H1 (cell line): ENCODE measurements around the gene PGBD5. TPM values are rescaled to one million over a fixed set of nuclear protein-coding genes. Genes with fewer than 3 reads are reported as not detected.

Experiments
- CTCF ChIA-PET: fragments of 300-600 bp; sonication (Branson Sonifier 250); formaldehyde crosslinking; loops from one replicate; lab custom pipeline; 2021; ENCODE audit not compliant: partially characterized antibody; lab: Charles Lee
- POLR2A ChIA-PET: fragments of 300-600 bp; sonication (Branson Sonifier 250); formaldehyde crosslinking; loops from one replicate; lab custom pipeline; 2021; ENCODE audit warnings: inconsistent platforms; ENCODE audit not compliant: partially characterized antibody; lab: Charles Lee
- DNase-seq, 2 experiments: peaks; one replicate each; pipeline versions ENCODE4 v3.0.0 to v3.0.0-alpha.2; 2010 to 2022; ENCODE audit warnings: low spot score in 2 of 2, low read depth in 1 of 2, mixed read lengths in 1 of 2
- FAIRE-seq: peaks from 2 replicates; lab custom pipeline; 2011; peaks lifted over from hg19 to GRCh38; lab: Jason Lieb, UNC
- H2AFZ ChIP-seq: 2 replicates; pipeline ENCODE4 v1.8.1; 2012; ENCODE audit warnings: low read length, inconsistent platforms
- H2AK5ac ChIP-seq: 2 replicates; pipeline ENCODE4 v1.6.1; 2013; ENCODE audit warnings: low read depth, low read length
- H2BK120ac ChIP-seq: replicated peaks from 2 replicates; pipeline ENCODE3; 2013; ENCODE audit warnings: low read depth, low read length, inconsistent platforms
- H2BK12ac ChIP-seq: 2 replicates; pipeline ENCODE4 v1.6.1; 2013; ENCODE audit warnings: low read depth, low read length
- H2BK15ac ChIP-seq: 2 replicates; pipeline ENCODE4 v1.6.1; 2013; ENCODE audit warnings: low read length
- H2BK20ac ChIP-seq: 2 replicates; pipeline ENCODE4 v1.6.1; 2013; ENCODE audit warnings: low read length
- H2BK5ac ChIP-seq: 2 replicates; pipeline ENCODE4 v1.6.1; 2013; ENCODE audit warnings: low read depth, low read length
- H3K14ac ChIP-seq: 2 replicates; pipeline ENCODE4 v1.6.1; 2013; ENCODE audit warnings: inconsistent platforms; ENCODE audit not compliant: insufficient read length
- H3K18ac ChIP-seq: 2 replicates; pipeline ENCODE4 v1.6.1; 2013; ENCODE audit warnings: low read length; ENCODE audit errors: extremely low read depth
- H3K23ac ChIP-seq: 2 replicates; pipeline ENCODE4 v1.6.1; 2013; ENCODE audit warnings: inconsistent platforms; ENCODE audit not compliant: insufficient read length
- H3K23me2 ChIP-seq: 2 replicates; pipeline ENCODE4 v1.6.1; 2013; ENCODE audit warnings: low read depth, low read length
- H3K27ac ChIP-seq: 2 replicates; pipeline ENCODE4 v1.6.1; 2011; ENCODE audit warnings: low read depth, low read length, inconsistent platforms
- H3K27me3 ChIP-seq, 4 experiments: replicated peaks in 1 of 4; 1 replicate in 1 of 4; 2 replicates in 3 of 4; pipeline versions ENCODE4 v1.6.1 to v1.8.1; 2011 to 2013; ENCODE audit warnings: low read length in 3 of 4, mild to moderate bottlenecking in 3 of 4, inconsistent platforms in 2 of 4, mixed read lengths in 2 of 4, moderate library complexity in 1 of 4; ENCODE audit not compliant: control insufficient read depth in 3 of 4, insufficient read depth in 3 of 4; ENCODE audit errors: extremely low read depth in 1 of 4
- H3K36me3 ChIP-seq, 4 experiments: 2 replicates each; pipeline versions ENCODE4 v1.6.1 to v1.8.1; 2011 to 2013; ENCODE audit warnings: mild to moderate bottlenecking in 4 of 4, low read length in 3 of 4, moderate library complexity in 2 of 4, control low read depth in 1 of 4, inconsistent platforms in 1 of 4; ENCODE audit not compliant: insufficient read depth in 4 of 4, control insufficient read depth in 2 of 4
- H3K4ac ChIP-seq: replicated peaks from 2 replicates; pipeline ENCODE3; 2013; ENCODE audit warnings: low read length, low read depth, mixed read lengths, inconsistent platforms; ENCODE audit not compliant: insufficient read length
- H3K4me1 ChIP-seq, 4 experiments: replicated peaks in 1 of 4; 1 replicate in 1 of 4; 2 replicates in 3 of 4; pipeline versions ENCODE4 v1.6.1 to v1.8.1; 2011 to 2013; ENCODE audit warnings: low read length in 3 of 4, inconsistent platforms in 2 of 4, mixed read lengths in 1 of 4; ENCODE audit not compliant: insufficient read depth in 4 of 4, control insufficient read depth in 3 of 4
- H3K4me2 ChIP-seq, 2 experiments: 2 replicates each; pipeline versions ENCODE4 v1.6.1 to v1.8.1; 2011 to 2013; ENCODE audit warnings: low read depth in 2 of 2, low read length in 2 of 2, control low read depth in 1 of 2, inconsistent platforms in 1 of 2, mild to moderate bottlenecking in 1 of 2; ENCODE audit not compliant: insufficient read depth in 1 of 2
- H3K4me3 ChIP-seq, 4 experiments: fragments of 200-600, 300-600 bp in 1 of 4; sonication (generic), shearing (Covaris generic), sonication (Bioruptor Twin) in 1 of 4; 2 replicates each; pipeline versions ENCODE4 v1.5.1 to v1.8.1; 2011 to 2016; ENCODE audit warnings: low read length in 4 of 4, low read depth in 3 of 4, control low read depth in 2 of 4, inconsistent platforms in 2 of 4, mild to moderate bottlenecking in 2 of 4, mixed read lengths in 1 of 4, moderate library complexity in 1 of 4; ENCODE audit not compliant: insufficient read depth in 2 of 4; ENCODE audit errors: extremely low read depth in 1 of 4
- H3K56ac ChIP-seq: replicated peaks from 2 replicates; pipeline ENCODE3; 2013; ENCODE audit warnings: low read depth, mild to moderate bottlenecking, mixed read lengths, low read length, inconsistent platforms; ENCODE audit not compliant: insufficient read length
- H3K79me1 ChIP-seq: 2 replicates; pipeline ENCODE4 v1.6.1; 2013; ENCODE audit warnings: low read depth, low read length, control low read depth
- H3K79me2 ChIP-seq, 2 experiments: 2 replicates each; pipeline versions ENCODE4 v1.6.1 to v1.8.1; 2012 to 2013; ENCODE audit warnings: low read length in 2 of 2, mild to moderate bottlenecking in 2 of 2, inconsistent platforms in 1 of 2; ENCODE audit not compliant: insufficient read depth in 2 of 2, control insufficient read depth in 1 of 2
- H3K9ac ChIP-seq, 4 experiments: replicated peaks in 1 of 4; 1 replicate in 1 of 4; 2 replicates in 3 of 4; pipeline versions ENCODE4 v1.6.1 to v1.8.1; 2011 to 2013; ENCODE audit warnings: low read depth in 3 of 4, low read length in 3 of 4, control low read depth in 2 of 4, mild to moderate bottlenecking in 2 of 4, moderate library complexity in 2 of 4, inconsistent platforms in 1 of 4; ENCODE audit errors: extremely low read depth in 1 of 4
- H3K9me3 ChIP-seq, 2 experiments: 2 replicates each; pipeline versions ENCODE4 v1.6.1 to v1.8.1; 2012 to 2013; ENCODE audit warnings: mild to moderate bottlenecking in 2 of 2, moderate library complexity in 2 of 2, control low read depth in 1 of 2, inconsistent platforms in 1 of 2, low read depth in 1 of 2, low read length in 1 of 2, mixed read lengths in 1 of 2; ENCODE audit not compliant: insufficient read depth in 2 of 2
- H4K20me1 ChIP-seq, 2 experiments: replicated peaks in 1 of 2; 2 replicates each; pipeline versions ENCODE3 to v1.8.1; 2011 to 2013; ENCODE audit warnings: inconsistent platforms in 2 of 2, low read length in 2 of 2, mild to moderate bottlenecking in 1 of 2; ENCODE audit not compliant: insufficient read depth in 2 of 2, control insufficient read depth in 1 of 2
- H4K5ac ChIP-seq: 2 replicates; pipeline ENCODE4 v1.6.1; 2013; ENCODE audit warnings: low read length, low read depth, mixed read lengths, inconsistent platforms; ENCODE audit not compliant: insufficient read length
- H4K8ac ChIP-seq: 2 replicates; pipeline ENCODE4 v1.8.0; 2013; ENCODE audit warnings: mild to moderate bottlenecking, moderate library complexity, low read length, inconsistent platforms; ENCODE audit not compliant: insufficient read depth; ENCODE audit errors: extremely low read depth
- H4K91ac ChIP-seq: replicated peaks from 2 replicates; pipeline ENCODE3; 2013; ENCODE audit warnings: low read length, mixed read lengths, inconsistent platforms; ENCODE audit not compliant: insufficient read length
- WGBS, 2 experiments: shearing (Covaris generic) in 1 of 2; methylation state at CpG; one replicate each; pipeline versions ENCODE4 v1.1.6 to v1.1.7; 2013 to 2015; ENCODE audit warnings: low lambda C conversion rate in 2 of 2, mixed read lengths in 2 of 2, inconsistent platforms in 1 of 2, low coverage in 1 of 2, missing lambda C conversion rate in 1 of 2; ENCODE audit not compliant: insufficient replicate concordance in 2 of 2, insufficient coverage in 1 of 2, insufficient read length in 1 of 2; ENCODE audit errors: extremely low coverage in 1 of 2, missing lambda C conversion rate in 1 of 2; 5-methylcytosine and 5-hydroxymethylcytosine counted together
- polyA plus RNA-seq, 7 experiments: library from polyadenylated mRNA; depleted of rRNA in 3 of 7; stranded (reverse) in 5 of 7; unstranded in 2 of 7; fragments of >200 nt in 5 of 7; fragments of 200-250 nt in 2 of 7; gene quantifications; 1 replicate in 5 of 7; 2 replicates in 1 of 7; 4 replicates in 1 of 7; pipeline versions ENCODE4 v1.2.1 to v1.2.3, GENCODE V29; 2011 to 2013; ENCODE audit warnings: missing spikeins in 2 of 7, mixed read lengths in 2 of 7
- total RNA-seq: library from RNA; stranded (reverse); fragmentation: NEBNext Ultra II Directional; extraction: Animal tissue kit (Norgen Biotek cat#: 25700); gene quantifications from 2 replicates; pipeline ENCODE4 v1.2.1, GENCODE V29; 2021

The PGBD5 gene
- total and polyA plus RNA-seq, 2 of the 8 experiments (the other 6 are each of a cell fraction or from before 2014, with no cell fraction given), result 16.3 to 18.4 TPM

GRCh38 chr1:230424391-230425251, 1.5 kb downstream of the PGBD5 start:
- Histone ChIP-seq H3K79me1 (peaks cover 4% of the 10 kb centered on the region; the same call in 1 of the 2 replicates), H2BK5ac (no peak overlapping the region), H3K27me3 (peaks cover 0 to 17% (median 13%) of the 10 kb centered on the region in 4 experiments; a peak in 5 of 7 replicates), H3K4me1 (peaks cover 24 to 51% (median 29%) of the 10 kb centered on the region in 4 experiments), H2AK5ac (no peak overlapping the region), H4K20me1 (peaks cover 6 to 17% of the 10 kb centered on the region in 2 experiments), H3K4ac (no peak overlapping the region), H3K18ac (0 out of 2 replicates have a peak overlapping the region, but pooled peaks have one; percentile 43), H3K4me3 (peak overlapping the region; percentile 35 to 71 (median 69); a peak in 7 of 8 replicates), H3K27ac (no peak overlapping the region), H3K23ac (no peak overlapping the region), H2BK120ac (no peak overlapping the region), H3K4me2 (peak overlapping the region; percentile 95 to 97), H2BK20ac (no peak overlapping the region), H3K9ac (no peak overlapping the region; a peak in 1 of 7 replicates), H2BK12ac (no peak overlapping the region), H2AFZ (no peak overlapping the region), H3K36me3 (0 out of 8 replicates have a peak, but pooled peaks cover 0 to 3% (median 0%) of the 10 kb centered on the region in 4 experiments), H4K5ac (no peak overlapping the region), H2BK15ac (peak overlapping the region; percentile 53; the same call in 1 of the 2 replicates), H3K9me3 (0 out of 4 replicates have a peak, but pooled peaks cover 0 to 7% of the 10 kb centered on the region in 2 experiments), H3K56ac (no peak overlapping the region), H3K23me2 (peaks cover 18% of the 10 kb centered on the region; the same call in 1 of the 2 replicates), H3K14ac (no peak overlapping the region), H3K79me2 (peaks cover 3 to 50% of the 10 kb centered on the region in 2 experiments), H4K91ac (no peak overlapping the region), H4K8ac (no peak overlapping the region; the same call in 1 of the 2 replicates)
- ChIA-PET CTCF (interaction anchor here (0.6 to 1.5 kb wide), 7 partner anchors 10 to 113 kb away, joined by 3 to 4 read pairs (median 3); no protein-coding TSS in a partner anchor), POLR2A (interaction anchor here (1.2 kb wide), 2 partner anchors 10 to 97 kb away, joined by 4 to 5 read pairs; no protein-coding TSS in a partner anchor)
- FAIRE-seq, result no peak
- peak in 1 of 2 experiments; percentile 63 for DNase-seq
- 9% methylated on average over 33 of the region's 33 CpGs; no CpG with 5 or more reads in 1 of the 2 experiments for WGBS, 2 experiments
